HG03442 (cell line): ENCODE data around the gene FRMD8.

Source experiments
- ATAC-seq: cut with Tn5 transposase; IDR thresholded peaks from one replicate; pipeline ENCODE4 v1.9.1; 2021; ENCODE audit warnings: mild to moderate bottlenecking, moderate library complexity; ENCODE audit not compliant: unreplicated experiment

Gene FRMD8

DNA sequence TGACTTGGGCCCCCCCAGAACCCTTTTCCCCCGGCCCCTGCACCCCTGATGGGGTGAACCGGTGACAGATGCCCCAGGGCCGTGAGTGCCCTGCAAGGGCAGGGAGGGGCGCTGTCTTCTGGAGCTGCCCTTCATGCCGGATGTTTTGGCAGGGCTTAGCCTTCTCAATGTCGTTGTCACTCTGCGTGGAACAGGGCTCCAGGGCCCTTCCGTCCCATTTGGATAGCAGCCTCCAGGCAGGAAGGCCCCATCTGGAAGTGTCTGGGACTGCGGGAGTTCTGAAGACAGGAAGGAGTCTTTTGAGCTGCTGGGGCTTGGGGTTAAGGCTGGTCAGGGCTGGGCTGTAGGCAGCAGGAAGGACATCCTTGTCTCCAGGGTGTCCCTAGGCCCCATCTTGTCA lies 4.6 kb downstream of the FRMD8 start:
- no peak for ATAC-seq

DNA sequence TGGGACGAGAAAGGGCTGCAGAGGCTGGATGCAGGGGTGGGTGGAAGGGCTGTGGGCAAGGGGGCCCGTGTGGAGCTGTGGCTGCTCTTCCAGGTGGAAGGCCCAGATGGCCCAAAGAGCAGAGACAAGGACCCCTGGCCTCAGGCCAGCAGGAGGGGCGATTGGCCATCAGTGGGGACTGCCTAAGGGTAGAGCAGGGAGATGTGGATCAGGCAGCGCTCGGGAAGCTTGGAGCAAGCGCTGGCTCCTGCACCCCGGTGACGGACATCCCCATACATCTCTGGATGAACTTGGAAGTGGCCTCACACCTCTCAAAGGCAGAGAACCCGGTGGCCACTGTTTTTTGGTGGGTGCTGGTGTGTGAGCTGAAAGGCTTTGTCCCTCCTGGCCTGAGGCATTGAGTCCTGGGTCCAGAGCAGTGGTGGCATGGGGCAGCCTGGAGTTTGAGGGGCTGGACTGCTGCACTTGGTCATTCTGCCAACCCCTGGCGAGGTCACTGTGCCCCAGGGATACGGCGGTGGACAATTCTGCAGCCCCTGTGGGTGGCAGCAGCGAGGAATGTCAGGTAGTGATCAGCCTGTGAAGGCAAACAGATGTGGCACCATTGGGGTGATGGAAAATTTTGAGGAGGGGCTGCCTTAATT lies 5.9 kb downstream of the FRMD8 start:
- ATAC-seq: no peak

DNA sequence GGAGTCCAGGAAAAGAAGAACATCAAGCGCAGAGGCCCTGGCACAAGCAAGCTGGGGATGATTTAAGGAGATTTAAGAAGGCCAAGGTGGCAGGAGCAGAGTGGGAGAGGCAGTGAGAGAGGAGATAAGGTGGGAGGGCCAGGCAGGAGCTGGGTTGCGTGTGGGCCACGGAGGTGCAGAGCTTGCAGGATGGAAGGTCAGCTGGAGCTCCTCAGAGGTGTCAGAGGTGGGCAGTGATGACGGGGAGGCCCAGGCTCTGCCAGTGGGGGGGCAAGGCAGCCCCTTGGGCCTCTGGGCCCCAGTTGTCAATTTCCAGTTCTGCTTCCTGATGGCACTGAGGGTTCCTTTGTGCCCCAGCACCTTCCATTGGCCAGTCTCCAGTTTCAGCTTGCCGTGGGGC lies 6.5 kb downstream of the FRMD8 start:
- no peak for ATAC-seq

DNA sequence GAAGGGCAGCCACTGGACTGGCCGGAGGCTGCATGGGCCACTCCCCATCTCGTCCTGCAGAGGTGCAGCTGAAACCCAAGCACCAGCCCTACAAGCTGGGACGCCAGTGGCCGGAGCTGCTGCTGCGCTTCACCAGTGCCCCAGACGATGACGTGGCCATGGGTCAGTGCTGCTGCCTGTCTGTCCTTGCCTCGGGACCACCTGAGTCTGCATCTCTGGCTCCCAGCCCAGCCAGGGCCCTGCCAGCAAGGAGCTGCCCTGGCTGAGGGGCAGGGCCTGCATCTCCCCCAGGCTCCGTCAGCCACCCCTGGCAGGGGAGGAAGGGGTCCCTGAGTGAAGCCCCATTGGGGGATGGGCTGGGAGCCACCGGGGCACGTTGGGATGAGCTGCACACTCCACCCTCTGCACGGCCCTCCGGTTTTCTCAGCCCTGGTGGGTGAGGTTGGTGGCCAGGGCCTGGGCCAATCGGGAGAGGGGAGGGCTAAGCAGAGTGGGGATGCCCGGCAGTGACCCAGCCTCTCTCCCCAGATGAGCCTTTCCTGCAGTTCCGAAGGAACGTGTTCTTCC lies 7.2 kb downstream of the FRMD8 start:
- ATAC-seq: no peak

DNA sequence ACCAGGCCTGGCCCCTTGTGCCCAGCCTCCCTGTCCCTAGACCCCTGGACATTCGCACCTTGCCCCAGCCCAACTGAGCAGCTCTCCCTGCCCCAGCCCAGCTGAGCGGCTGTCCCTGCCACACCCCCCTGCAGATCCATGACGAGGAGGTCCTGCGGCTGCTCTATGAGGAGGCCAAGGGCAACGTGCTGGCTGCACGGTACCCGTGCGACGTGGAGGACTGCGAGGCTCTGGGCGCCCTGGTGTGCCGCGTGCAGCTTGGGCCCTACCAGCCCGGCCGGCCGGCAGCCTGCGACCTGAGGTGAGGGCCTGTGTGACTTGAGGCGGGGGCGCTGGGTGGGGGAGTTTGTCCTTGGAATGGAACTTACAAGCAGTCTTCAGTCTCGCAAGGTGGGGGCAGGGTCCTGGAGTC lies 7.7 kb downstream of the FRMD8 start:
- ATAC-seq: no peak

DNA sequence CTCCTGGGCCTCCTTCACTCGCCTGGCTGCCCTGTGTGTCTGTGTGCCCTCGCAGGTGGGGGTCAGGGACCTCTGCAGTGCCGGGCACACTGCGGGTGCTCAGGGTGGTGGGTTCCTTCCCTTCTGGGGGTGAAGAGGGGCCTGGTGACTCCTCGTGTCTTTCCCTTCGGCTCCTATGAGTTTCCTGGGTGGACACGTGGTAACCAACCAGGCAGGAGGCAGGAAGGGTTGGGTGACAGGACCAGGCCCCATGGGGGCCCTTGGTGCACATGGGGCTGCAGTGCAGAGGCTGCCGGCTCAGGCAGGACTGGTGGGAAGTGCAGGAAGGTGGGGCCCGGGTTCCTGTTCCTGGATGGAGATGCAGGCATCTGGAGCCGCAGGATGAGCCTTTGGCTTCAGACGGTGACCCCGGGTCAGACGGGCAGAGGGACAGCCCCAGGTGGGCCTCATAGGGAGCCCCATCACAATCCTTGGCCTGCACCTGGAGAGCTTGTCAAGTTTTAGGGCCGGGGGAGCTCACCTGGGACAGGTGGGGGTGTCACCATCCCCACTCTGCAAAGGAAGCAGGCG lies 9.6 kb downstream of the FRMD8 start:
- ATAC-seq: no peak

DNA sequence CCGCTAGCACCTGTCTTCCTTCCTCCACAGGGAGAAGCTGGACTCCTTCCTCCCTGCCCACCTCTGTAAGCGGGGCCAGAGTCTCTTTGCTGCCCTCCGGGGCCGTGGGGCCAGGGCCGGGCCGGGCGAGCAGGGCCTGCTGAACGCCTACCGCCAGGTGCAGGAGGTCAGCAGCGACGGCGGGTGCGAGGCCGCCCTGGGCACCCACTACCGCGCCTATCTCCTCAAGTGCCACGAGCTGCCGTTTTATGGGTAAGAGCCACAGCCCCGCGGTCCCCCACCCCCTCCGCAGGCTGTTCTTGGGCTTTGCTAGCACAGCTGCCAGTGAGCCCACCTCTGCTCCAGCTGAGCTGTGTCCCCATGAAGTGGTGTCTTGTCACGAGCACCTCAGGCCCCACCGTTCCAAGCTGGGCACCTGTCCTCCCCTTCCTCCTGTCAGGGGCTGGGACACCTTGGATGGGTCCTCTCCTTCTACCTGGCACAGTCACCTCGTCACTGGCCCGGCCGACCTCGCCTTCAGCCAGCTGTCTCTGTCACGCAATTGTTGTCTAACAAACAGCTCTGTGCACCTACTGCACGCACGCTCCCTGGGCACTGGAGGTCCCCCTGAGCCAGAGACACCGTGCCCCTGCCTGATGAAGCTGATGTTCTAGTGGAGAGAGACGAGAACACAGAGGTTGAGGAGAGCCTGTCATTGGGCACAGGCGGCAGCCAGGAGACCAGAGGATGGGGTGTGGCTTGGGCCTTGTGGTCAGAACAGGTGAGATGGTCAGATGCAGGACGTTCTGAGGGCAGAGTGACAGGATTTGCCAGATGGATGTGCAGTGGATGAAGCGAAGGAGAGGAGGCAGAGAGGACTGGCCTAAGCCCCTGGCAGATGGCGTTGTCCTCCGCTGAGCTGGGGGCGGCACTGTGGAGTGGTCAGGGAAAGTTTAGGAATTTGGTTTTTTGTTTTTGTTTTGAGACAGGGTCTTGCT lies 10.6 kb downstream of the FRMD8 start:
- ATAC-seq: no peak

DNA sequence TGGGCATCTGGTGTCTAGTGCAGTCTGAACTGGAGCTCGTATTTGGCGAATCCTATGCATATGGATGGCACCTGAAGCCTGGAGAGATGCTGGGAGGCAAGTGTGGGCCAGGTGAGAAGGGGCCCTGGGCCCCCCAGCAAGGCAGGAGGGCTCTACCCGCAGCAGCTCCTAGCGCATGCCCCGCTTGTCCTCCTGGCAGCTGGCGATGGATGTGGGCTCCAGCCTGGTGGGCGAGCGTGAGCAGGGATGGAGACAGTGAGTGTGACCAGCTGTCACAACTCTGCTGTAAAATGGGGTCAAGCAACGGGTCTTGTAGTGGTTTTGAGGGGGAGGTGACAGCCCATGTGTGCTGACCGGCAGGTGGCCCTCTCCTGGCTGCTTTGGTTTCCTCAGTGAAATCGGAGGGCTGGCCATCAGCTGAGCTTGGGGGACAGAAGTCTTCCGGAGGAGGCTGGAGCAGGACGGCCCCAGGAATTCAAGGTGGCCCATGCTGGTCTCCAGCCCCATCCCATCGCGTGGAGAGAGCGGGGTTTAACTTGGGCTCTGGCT lies 12.0 kb downstream of the FRMD8 start:
- no peak for ATAC-seq

DNA sequence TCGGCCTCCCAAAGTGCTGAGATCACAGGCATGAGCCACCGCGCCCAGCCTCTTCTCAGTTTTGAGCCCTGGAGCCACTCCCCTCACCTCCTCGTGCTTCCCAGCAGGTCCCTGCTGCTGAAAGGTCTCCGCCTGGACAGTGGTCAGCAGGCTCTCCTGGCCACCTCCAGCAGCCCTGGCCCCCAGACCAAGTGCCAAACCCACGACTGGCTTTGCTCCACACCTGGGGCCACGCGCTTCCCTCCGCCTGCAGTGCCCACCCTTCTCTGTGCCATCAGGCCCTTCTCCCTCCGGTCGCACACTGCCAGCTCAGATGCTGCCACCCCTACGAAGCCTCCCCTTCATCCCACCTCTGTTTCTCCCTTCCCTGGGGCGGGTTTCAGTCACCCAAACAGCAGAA lies 12.8 kb downstream of the FRMD8 start:
- ATAC-seq: no peak

DNA sequence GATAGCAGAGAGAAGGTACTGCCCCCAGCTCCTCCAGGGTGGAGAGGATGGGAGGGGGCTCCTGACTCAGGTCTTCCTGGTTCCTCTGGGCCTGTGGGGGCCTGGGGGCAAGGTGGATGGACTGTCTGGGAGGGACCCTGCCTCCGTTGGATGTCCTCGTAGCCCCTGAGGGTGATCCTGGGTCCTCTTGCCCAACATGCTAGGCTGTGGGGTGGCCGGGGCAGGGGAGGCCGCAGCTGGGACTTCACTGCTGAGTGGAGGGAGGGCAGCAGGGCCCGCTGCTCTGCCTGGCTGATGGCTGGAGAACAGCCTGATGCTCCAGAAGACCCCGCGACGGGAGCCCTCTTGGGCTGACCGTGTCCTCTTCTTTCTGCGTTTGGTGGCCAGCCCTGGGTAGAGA lies 13.4 kb downstream of the FRMD8 start:
- ATAC-seq: no peak

DNA sequence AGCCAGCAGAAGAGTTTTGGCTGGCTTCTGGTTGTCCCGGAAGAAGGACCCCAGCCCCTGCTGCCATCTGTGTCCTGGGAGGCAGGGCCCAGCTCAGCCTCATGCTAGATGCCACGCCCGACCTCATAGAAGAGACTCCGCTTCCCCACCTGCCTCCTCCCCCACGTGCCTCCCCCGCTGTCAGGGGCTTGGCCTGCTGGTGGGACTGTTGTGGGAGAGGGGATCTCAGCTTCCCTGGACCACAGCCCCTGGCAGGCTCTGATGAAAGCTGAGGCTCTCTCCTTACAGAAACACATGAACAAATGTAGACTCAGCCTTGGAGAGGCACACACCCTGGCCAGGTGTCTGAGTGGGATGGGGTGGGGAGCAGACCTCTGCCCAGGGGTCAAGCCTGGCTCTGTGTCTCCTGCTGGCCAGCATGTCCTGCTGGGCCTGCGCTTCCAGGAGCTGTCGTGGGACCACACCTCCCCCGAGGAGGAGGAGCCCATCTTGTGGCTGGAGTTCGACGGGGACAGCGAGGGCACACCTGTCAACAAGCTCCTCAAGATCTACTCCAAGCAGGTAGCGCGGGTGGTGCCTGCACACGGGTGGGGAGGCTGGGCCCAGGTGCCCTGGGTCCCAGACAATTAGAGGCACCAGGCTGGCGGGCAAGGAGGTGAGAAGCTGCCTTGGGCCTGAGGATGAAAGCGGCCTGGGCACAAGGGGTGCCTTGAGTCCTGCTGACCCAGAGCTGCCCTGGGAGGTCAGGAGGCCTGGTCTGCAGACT lies 14.1 kb downstream of the FRMD8 start:
- no peak for ATAC-seq

DNA sequence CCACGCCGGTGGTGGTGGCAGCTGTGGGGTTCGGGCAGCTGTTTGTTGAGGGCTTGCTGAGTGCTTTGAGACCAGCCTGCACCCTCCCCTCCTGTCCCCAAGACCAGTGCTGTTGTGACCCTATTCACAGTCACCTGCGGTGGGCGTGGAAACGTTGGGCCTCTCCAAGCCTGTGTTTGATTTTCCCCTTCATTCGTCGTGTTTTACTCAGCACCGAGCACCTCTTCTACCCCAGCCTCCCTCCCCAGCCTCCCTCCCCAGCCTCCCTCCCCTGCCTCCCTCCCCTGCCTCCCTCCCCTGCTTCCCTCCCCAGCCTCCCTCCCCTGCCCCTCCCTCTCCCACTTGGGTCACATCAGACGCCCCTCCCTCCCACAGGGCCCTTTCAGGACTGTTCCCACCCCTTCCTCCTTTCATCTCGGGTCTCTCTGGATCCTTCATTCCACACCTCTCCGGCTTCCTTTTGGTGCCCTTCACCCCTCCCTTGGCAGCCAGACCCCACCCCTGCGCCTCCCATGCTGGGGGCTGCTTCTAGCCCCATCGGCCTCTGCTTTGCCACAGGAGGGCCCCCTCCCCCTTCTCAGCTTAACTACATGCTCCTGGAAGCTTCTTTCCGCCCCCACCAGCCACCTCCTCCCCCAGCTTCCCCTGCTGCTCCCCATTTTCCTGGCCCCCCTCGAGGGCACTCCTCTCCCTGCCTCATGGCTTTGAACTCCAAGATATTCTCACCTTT lies 14.8 kb downstream of the FRMD8 start:
- ATAC-seq: no peak

DNA sequence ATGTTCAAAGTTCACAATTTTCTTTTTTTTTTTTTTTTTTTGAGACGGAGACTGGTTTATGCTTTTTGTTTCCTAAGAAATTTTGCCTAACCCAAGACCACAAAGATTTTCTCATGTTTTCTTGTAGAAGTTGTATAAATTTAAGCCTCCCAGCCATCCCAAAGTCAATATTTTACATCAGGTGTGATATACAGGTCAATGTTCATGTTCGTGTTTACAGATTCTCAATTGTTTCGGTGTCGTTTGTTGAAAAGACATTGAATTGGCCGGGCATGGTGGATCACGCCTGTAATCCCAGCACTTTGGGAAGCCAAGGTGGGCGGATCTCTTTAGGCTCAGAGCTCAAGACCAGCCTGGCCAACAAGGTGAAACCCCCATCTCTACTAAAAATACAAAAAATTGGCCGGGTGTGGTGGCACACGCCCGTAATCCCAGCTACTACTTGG lies 15.4 kb downstream of the FRMD8 start:
- no peak for ATAC-seq

DNA sequence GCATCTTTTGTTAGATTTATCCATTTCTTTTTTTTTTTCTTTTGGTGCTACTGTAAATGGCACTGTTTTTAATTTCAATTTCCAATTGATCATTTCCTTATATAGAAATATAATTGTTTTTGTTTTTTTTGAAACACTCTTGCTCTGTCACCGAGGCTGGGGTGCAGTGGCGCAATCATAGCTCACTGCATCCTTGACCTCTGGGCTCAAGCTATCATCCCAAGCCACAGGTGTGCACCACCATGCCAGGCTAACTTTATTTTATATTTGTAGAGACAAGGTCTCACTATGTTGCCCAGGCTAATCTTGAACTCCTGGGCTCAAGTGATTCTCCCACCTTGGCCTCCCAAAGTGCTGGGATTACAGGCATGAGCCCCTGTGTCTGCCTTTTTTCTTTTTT lies 16.4 kb downstream of the FRMD8 start:
- ATAC-seq: no peak

DNA sequence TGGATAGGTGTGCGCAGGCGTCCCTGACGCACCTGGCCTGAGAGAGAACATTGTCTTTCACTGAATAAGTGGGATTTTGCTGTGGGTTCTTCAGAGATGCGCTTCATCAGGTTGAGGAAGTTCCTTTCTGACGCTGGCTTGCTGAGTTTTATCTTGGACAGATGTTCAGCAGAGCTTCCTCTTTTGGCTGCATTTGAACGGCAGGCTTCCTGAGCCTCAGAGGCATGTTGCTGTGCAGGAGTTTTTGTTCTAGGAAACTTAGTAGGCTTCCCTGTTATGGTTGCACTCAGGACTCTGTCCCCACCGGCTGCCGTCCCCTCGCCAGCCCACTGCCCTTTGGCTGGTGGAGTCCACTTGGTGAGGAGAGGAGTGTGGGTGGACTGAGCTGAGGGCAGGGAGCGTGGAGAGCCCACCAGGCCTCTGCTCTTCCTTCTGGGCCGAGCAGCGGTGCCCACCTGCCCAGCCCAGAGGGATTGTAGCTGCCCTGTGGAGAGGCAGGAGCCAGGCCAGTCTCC lies 17.2 kb downstream of the FRMD8 start:
- ATAC-seq: no peak

DNA sequence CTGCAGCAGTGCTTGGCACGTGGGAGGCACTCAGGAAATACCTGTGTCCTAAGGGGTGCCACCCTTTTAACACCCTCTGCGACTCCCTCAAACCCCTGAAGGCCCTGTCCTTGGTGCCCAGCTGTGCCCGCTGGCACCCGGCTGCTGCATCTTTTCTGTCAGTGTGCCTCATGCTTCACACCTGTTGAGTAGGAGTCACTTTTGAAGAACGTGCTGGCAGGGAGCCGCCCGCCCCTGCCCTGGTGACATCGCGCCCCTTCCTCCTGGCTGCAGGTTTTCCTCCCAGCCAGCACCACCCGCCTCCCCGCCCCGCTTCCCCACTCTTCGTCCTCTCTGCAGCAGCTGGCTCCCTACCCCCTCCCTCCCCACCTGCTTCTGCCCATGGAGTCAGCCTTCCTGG lies 17.8 kb downstream of the FRMD8 start:
- no peak for ATAC-seq

DNA sequence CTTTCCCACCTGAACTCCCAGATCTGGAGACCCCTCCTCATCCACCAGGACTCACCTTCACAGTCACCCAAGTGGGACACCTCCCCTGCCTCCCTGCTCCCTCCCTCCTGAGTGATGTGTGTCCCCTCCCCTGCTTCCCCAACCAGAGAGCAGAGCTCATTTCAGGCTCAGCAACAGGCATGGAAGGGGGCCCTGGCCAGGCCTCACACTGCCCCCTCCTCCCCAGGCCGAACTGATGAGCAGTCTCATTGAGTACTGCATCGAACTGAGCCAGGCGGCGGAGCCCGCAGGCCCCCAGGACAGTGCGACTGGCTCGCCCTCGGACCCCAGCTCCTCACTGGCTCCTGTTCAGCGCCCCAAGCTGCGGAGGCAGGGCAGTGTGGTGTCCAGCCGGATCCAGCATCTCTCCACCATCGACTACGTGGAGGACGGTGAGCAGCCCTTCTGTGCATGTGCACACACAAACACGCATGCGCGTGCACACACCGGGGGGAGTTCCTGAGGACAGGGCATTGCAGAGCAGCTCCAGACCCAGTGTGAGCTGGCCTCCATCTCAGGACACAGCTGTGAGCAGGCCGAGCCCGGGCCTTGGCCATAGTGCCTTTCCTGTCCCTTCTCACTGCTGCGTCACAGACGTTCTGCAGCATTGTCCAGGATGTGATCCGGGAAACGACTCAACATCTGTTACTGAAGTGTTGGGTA lies 18.4 kb downstream of the FRMD8 start:
- ATAC-seq: no peak

DNA sequence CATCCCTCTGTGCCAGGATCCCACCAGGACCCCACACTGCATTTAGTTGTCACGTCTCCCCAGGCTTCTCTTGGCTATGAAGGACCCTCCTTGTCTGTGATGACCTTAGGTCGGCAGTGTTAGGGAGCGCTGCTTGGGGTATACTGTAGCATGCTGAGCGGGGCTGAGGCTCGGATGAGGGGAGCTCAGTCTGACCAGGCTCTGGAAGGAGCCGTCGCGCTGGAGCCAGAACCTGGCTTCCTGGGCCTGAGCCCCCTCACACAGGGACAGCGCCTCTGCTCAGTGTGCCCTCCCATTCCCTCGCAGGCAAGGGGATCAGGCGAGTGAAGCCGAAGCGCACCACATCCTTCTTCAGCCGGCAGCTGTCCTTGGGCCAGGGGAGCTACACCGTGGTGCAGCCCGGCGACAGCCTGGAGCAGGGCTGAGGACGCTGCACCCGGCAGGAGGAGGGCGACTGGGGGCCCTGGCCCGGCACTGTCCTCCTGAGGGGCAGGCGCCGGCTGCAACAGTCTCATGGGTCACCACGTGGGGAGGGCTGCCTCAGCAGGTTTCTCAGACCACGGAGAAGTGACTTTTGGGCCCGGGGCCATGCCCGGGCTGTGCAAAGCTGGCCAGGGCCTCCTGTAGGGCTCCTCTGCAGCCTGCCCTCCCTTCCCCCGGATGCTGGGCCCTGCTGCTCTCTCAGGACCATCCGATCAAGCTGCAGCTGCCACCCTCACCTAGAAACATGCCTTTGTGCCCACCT lies 24.7 kb downstream of the FRMD8 start:
- ATAC-seq: no peak
